Ovary (tissue), 9 donors: ENCODE data around the gene SLC1A7. TPM values are rescaled to one million over a fixed set of nuclear protein-coding genes. Genes with fewer than 3 reads are reported as not detected.

Experiments used
- DNase-seq, 5 donors: peaks; one replicate each; pipeline ENCODE4 v3.0.0-alpha.2; 2019 to 2020
- H3K27ac ChIP-seq, 2 donors: fragments of 200-600 bp; one replicate each; pipeline versions ENCODE4 v1.5.1 to v1.8.0; 2019 to 2022
- H3K27me3 ChIP-seq: fragments of 200-600 bp; one replicate; pipeline ENCODE4 v1.8.0; 2022
- H3K36me3 ChIP-seq: fragments of 200-600 bp; sonication (generic); one replicate; pipeline ENCODE4 v1.5.1; 2019
- H3K4me1 ChIP-seq: one replicate; pipeline ENCODE4 v1.8.1; 2013; ENCODE audit warnings: mild to moderate bottlenecking, moderate library complexity; ENCODE audit not compliant: insufficient read depth
- H3K4me3 ChIP-seq: fragments of 200-600 bp; sonication (generic); one replicate; pipeline ENCODE4 v1.5.1; 2017
- H3K9me3 ChIP-seq, 2 donors: fragments of 200-600 bp in 1 of 2; sonication (generic) in 1 of 2; one replicate each; pipeline versions ENCODE4 v1.5.1 to v1.8.1; 2013 to 2019; ENCODE audit warnings: mild to moderate bottlenecking in 1 of 2, moderate library complexity in 1 of 2
- EP300 ChIP-seq: sonication (generic); formaldehyde crosslinking; IDR thresholded peaks from one replicate; pipeline ENCODE4 v1.6.1; 2017; ENCODE audit warnings: antibody characterized with exemption
- POLR2A ChIP-seq: fragments of 450-650 bp; IDR thresholded peaks from one replicate; pipeline ENCODE4 v1.6.1; 2017; ENCODE audit warnings: antibody characterized with exemption, mild to moderate bottlenecking, moderate library complexity
- WGBS, 3 donors: extraction: QIAGEN DNeasy Blood & Tissue Kit in 1 of 3; methylation state at CpG; one replicate each; pipeline versions ENCODE4 v1.1.5 to v1.1.7; 2013 to 2017; 5-methylcytosine and 5-hydroxymethylcytosine counted together
- intact Hi-C, 4 donors: fragments of 100-400 bp; cut with DNase I; formaldehyde crosslinking; loops; one replicate each; pipeline versions ENCODE4 v1.11.0 to v1.15.1; 2022 to 2023
- polyA plus RNA-seq, 2 donors: library from polyadenylated mRNA; stranded (reverse); fragments of 200-250 nt in 1 of 2; fragments of 350-450 nt in 1 of 2; fragmentation: Illumina TruSeq in 1 of 2; extraction: RNeasy Lipid Tissue Mini Kit (QIAGEN cat#74804) in 1 of 2; gene quantifications; one replicate each; pipeline ENCODE4 v1.2.3, GENCODE V29; 2013 to 2014
- total RNA-seq, 7 donors: library from RNA; depleted of rRNA in 2 of 7; stranded (reverse); fragments of >200 nt in 2 of 7; fragmentation: NEBNext Ultra II Directional in 3 of 7; extraction: Animal tissue kit (Norgen Biotek cat#: 25700) in 3 of 7; gene quantifications; one replicate each; pipeline versions ENCODE4 v1.1.0 to v1.2.4, GENCODE V29; 2016 to 2023
- TF ChIP-seq, protein P1 (sequence below), 3 donors: fragments of 450-650 bp in 2 of 3; fragments of 200-600 bp in 1 of 3; IDR thresholded peaks; one replicate each; pipeline versions ENCODE4 v1.5.1 to v1.8.0; 2016 to 2022; ENCODE audit warnings: antibody characterized with exemption in 3 of 3, mild to moderate bottlenecking in 1 of 3
- donor health status: DM: no; HTN: no; CAD: no; lungs with moderate emphysema.
- donor health status: DM: no; HTN: no; CAD: no.
- donor health status: Bipolar disorder and iron deficiency.
- donor health status: DM: yes; HTN: yes; CAD: no.
- donor health status: DM: no; HTN: no; CAD: no.
- donor health status: DM: yes; HTN: yes; CAD: no.

Gene SLC1A7
- total and polyA plus RNA-seq, 9 donors = 0.25 to 0.28 TPM; not detected in 7

DNA sequence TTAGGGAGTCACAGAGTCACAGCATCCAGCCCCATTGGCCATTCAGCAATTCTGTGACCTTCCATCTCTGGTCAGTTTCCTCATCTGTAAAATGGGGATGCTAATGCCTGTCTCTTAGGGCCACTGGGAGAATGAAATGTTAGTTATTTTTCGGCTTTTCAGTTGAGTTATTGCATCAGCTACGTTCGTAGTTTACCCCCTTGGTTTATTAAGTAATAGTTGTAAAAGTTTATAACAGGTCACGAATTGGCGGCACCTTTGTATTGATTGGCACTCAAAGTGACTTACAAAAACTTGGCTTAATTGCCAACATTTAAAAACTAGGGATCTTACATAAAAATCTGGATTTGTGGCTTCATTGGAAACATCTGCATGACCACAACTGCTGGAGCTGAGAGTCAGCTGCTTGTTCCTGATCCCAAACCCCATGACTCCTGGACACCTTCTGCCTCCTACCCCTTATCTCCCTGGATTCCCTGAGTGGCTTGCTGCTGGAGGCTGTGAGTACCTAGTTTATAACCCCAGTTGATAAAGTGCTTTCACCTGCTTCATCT, 23.0 kb upstream of the SLC1A7 start:
- H3K36me3 ChIP-seq = no peaks in the 10 kb centered on the region

DNA sequence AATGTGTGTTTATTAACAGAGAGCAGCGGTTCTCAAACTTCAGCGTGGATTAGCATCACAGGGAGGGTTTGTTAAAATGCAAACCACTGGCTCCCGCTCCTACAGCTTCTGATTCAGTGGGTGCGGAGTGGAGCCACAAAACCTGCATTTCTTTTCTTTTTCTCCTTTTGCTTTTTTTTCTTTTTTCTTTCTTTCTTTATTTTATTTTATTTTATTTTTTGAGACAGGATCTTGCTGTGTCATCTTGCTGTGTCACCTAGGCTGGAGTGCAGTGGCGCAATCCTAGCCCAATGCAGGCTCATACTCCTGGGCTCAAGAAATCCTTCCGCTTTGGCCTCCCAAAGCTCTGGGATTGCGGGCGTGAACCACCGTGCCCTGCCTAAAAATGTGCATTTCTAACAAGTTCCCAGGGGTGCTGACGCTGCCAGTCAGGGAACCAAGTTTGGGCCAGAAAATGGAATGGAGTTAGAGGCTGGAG, 20.9 kb upstream of the SLC1A7 start:
- TF ChIP-seq, protein P1, sequence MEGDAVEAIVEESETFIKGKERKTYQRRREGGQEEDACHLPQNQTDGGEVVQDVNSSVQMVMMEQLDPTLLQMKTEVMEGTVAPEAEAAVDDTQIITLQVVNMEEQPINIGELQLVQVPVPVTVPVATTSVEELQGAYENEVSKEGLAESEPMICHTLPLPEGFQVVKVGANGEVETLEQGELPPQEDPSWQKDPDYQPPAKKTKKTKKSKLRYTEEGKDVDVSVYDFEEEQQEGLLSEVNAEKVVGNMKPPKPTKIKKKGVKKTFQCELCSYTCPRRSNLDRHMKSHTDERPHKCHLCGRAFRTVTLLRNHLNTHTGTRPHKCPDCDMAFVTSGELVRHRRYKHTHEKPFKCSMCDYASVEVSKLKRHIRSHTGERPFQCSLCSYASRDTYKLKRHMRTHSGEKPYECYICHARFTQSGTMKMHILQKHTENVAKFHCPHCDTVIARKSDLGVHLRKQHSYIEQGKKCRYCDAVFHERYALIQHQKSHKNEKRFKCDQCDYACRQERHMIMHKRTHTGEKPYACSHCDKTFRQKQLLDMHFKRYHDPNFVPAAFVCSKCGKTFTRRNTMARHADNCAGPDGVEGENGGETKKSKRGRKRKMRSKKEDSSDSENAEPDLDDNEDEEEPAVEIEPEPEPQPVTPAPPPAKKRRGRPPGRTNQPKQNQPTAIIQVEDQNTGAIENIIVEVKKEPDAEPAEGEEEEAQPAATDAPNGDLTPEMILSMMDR (IDR thresholded peaks at IDR 0.05) = no peak
- TF ChIP-seq POLR2A (no peak), EP300 (no peak)
- Histone ChIP-seq H3K9me3 (no peaks in the 10 kb centered on the region), H3K27me3 (no peaks in the 10 kb centered on the region), H3K36me3 (no peaks in the 10 kb centered on the region), H3K4me3 (no peak overlapping the region), H3K4me1 (no peaks in the 10 kb centered on the region), H3K27ac (no peak overlapping the region)
- no peak for DNase-seq
- intact Hi-C loops = no loop called here
- 82 to 83% (median 83%) methylated on average over 10 of the region's 10 CpGs for WGBS, 3 donors

More for the DNA sequence above, 23.0 kb upstream of the SLC1A7 start:
- no peak overlapping the region for H3K4me3 ChIP-seq
- no peak for DNase-seq
- H3K4me1 ChIP-seq = no peaks in the 10 kb centered on the region
- TF ChIP-seq POLR2A (no peak), EP300 (no peak)
- TF ChIP-seq, protein P1 (IDR thresholded peaks at IDR 0.05) = no peak
- no peaks in the 10 kb centered on the region for H3K27me3 ChIP-seq
- intact Hi-C loops = no loop called here
- no peaks in the 10 kb centered on the region for H3K9me3 ChIP-seq
- no peak overlapping the region for H3K27ac ChIP-seq
- WGBS, 3 donors = 90 to 93% (median 92%) methylated on average over 5 of the region's 5 CpGs

DNA sequence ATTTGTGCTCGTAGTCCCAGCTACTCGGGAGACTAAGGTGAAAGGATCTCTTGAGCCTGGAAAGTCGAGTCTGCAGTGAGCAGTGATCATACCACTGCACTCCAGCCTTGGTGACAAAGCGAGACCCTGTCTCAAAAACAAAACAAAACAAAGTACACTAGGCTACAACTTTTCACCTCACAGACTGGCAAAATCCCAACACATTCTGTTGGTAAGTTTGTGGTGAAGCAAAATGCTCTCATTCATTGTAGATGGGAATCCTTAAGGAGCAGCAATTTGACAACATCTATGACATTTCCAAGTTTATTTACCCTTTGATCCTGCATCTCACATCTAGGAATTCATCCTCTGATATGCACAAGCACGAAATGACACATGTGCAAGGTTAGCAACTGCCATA, 20.2 kb upstream of the SLC1A7 start:
- Histone ChIP-seq H3K36me3 (no peaks in the 10 kb centered on the region), H3K27ac (no peak overlapping the region), H3K4me1 (no peaks in the 10 kb centered on the region), H3K9me3 (no peaks in the 10 kb centered on the region), H3K27me3 (no peaks in the 10 kb centered on the region), H3K4me3 (no peak overlapping the region)
- TF ChIP-seq POLR2A (no peak), EP300 (no peak)
- TF ChIP-seq, protein P1 (IDR thresholded peaks at IDR 0.05) = no peak
- no peak for DNase-seq
- intact Hi-C loops = no loop called here
- WGBS, 3 donors = 76 to 84% (median 81%) methylated on average over 5 of the region's 5 CpGs

DNA sequence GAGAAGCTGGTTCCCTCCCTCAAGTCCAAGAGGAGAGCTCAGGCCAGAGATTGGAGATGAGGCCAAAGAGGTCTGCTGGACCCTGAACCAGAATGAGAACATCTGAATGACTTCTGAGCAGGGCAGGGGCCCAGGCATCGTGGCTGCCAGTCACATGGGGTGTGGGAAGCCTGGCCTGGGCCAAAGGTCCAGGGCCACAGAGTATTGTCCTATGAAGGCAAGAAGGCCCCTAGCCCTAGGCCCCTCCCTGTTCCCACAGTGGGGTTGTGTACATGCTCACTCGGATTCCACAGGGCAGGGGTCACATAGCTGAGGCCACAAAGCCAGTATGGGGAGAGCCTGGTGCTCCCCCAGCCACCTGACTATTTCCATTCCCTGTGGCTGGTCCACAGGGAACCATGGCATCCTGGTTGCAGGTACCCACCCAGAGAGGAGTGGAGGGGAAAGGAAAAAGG, 18.5 kb upstream of the SLC1A7 start:
- TF ChIP-seq, protein P1 (IDR thresholded peaks at IDR 0.05) = no peak
- TF ChIP-seq POLR2A (no peak), EP300 (no peak)
- no peak overlapping the region for H3K4me3 ChIP-seq
- H3K36me3 ChIP-seq = no peaks in the 10 kb centered on the region
- H3K4me1 ChIP-seq = no peaks in the 10 kb centered on the region
- H3K9me3 ChIP-seq = no peaks in the 10 kb centered on the region
- no peaks in the 10 kb centered on the region for H3K27me3 ChIP-seq
- intact Hi-C loops = no loop called here
- DNase-seq = no peak
- WGBS, 3 donors = 37 to 54% (median 45%) methylated on average over 2 of the region's 2 CpGs
- H3K27ac ChIP-seq = no peak overlapping the region
